Fibroblast of skin of scalp (primary cell): ENCODE data around the gene LIF. TPM values are rescaled to one million over a fixed set of nuclear protein-coding genes. Genes with fewer than 3 reads are reported as not detected.

Experiments
- DNase-seq: peaks from one replicate; pipeline ENCODE4 v3.0.0-alpha.2; 2013
- polyA plus RNA-seq, 2 experiments: library from polyadenylated mRNA; unstranded; fragments of 120-200 nt; gene quantifications; one replicate each; pipeline ENCODE4 v1.2.1, GENCODE V29; 2013; ENCODE audit not compliant: insufficient read length in 2 of 2

The LIF gene
- 17.6 TPM for polyA plus RNA-seq (2013, experiment 1 of 2; ENCODE audit: insufficient read length)
- 17.1 TPM for polyA plus RNA-seq (2013, experiment 2 of 2; ENCODE audit: insufficient read length)

- no peak for DNase-seq
Observed at GRCh38 chr22:30245985-30246813, at the start of gene LIF. Gene LIF (minus strand): TSS chr22:30246759. CDS start chr22:30246695, 64 bp downstream.

- no peak for DNase-seq
Observed at GRCh38 chr22:30296324-30296723, 49.8 kb upstream of the LIF start.

GRCh38 chr22:30295576-30295975 lies 49.0 kb upstream of the LIF start:
- DNase-seq = no peak

GRCh38 chr22:30294830-30295229 lies 48.3 kb upstream of the LIF start:
- DNase-seq = no peak

- no peak for DNase-seq
Observed at GRCh38 chr22:30294066-30294465, 47.5 kb upstream of the LIF start.

- no peak for DNase-seq
Observed at GRCh38 chr22:30293026-30293425, 46.5 kb upstream of the LIF start.

- DNase-seq = no peak
Observed at GRCh38 chr22:30292069-30292970, 45.8 kb upstream of the LIF start.

GRCh38 chr22:30291058-30291892 lies 44.7 kb upstream of the LIF start:
- peak; percentile 69 for DNase-seq

GRCh38 chr22:30290342-30291057 lies 43.9 kb upstream of the LIF start:
- peak; percentile 87 for DNase-seq

GRCh38 chr22:30289980-30290313 lies 43.4 kb upstream of the LIF start:
- no peak for DNase-seq

- DNase-seq = peak; percentile 99
Observed at GRCh38 chr22:30289141-30289979, 42.8 kb upstream of the LIF start, which contains the start of gene CASTOR1. Gene CASTOR1 (minus strand): TSS chr22:30289505. CDS start chr22:30289497, 8 bp downstream.

- DNase-seq = no peak
Observed at GRCh38 chr22:30288419-30289140, 42.0 kb upstream of the LIF start.

- peak; percentile 95 for DNase-seq
Observed at GRCh38 chr22:30287648-30288418, 41.3 kb upstream of the LIF start.

GRCh38 chr22:30286813-30287647 lies 40.5 kb upstream of the LIF start:
- peak; percentile 39 for DNase-seq

- DNase-seq = no peak
Observed at GRCh38 chr22:30286331-30286730, 39.8 kb upstream of the LIF start.

- DNase-seq = no peak
Observed at GRCh38 chr22:30285846-30286200, 39.3 kb upstream of the LIF start.

GRCh38 chr22:30285176-30285845 lies 38.8 kb upstream of the LIF start:
- no peak for DNase-seq

GRCh38 chr22:30284666-30285065 lies 38.1 kb upstream of the LIF start:
- DNase-seq = no peak
